HG03565 (cell line): Measurements from ENCODE around the gene FRY.
A peak's percentile ranks its signal among the peaks of the same experiment; 100 is the strongest.

Experiments used
- ATAC-seq: cut with Tn5 transposase; IDR thresholded peaks from one replicate; pipeline ENCODE4 v1.9.1; 2021; ENCODE audit warnings: mild to moderate bottlenecking, moderate library complexity; ENCODE audit not compliant: unreplicated experiment

Gene FRY

GRCh38 chr13:32252812-32253438 lies 221.4 kb downstream of the FRY start:
- ATAC-seq: no peak

DNA sequence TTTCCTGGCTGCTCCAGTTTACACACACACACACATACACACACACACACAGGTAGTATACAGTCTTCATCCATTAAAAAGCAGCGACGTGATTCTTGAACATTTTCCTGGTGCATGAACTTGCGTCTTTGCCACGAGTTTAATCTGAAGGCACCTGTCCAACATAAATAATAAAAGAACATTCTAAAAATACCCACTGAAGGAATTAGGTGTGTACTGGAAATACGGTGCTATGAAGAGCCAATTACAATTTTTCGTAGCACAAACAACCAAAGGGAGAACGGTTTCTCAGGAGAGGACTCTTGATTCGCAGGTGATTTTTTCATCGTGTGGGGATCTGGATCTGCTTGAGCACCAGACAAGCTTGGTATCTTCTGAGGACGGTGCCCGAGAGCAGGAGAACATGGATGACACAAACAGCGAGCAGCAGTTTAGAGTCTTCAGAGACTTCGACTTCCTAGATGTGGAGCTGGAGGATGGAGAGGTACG lies 222.4 kb downstream of the FRY start:
- no peak for ATAC-seq

- no peak for ATAC-seq
These were observed 222.8 kb downstream of the FRY start for GRCh38 chr13:32254416-32254815.

GRCh38 chr13:32254916-32255723 lies 223.5 kb downstream of the FRY start:
- no peak for ATAC-seq

DNA sequence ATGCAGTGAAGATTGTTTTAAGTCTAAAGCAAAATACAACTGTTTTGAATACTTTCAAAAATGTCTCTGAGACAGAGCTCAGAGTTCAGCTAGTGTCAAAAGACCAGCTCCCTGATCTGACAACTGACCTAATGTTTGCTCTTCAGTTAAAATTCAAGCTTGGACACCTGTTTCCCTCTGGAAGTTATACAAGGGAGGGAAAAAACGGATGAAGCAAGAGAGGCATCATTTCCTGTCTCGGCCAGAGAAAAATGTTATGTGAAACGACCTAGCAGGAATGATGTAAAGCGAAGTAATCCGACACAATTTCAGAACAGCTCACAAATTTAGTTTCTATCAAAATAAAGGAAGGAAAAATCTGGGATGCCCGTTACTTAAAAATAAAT lies 224.1 kb downstream of the FRY start:
- no peak for ATAC-seq

- ATAC-seq: no peak
These were observed 224.7 kb downstream of the FRY start for GRCh38 chr13:32256243-32256642.

GRCh38 chr13:32257649-32258048 lies 226.1 kb downstream of the FRY start:
- no peak for ATAC-seq

- no peak for ATAC-seq
These were observed 227.5 kb downstream of the FRY start for GRCh38 chr13:32259116-32259515.

DNA sequence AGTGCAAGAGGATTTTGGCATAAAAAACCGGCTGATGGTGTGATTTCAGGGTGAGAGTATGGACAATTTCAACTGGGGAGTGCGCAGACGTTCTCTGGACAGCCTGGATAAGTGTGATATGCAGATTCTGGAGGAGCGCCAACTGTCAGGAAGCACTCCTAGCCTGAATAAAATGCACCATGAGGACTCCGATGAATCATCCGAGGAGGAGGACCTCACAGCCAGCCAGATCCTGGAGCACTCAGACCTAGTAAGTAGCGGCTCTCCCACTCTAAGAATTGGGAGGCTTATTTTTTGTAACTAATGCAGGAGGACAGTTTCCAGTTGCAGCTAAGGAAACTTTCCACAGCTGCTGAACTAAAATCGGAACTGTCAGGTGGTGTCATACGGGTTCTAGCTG lies 230.0 kb downstream of the FRY start:
- no peak for ATAC-seq

DNA sequence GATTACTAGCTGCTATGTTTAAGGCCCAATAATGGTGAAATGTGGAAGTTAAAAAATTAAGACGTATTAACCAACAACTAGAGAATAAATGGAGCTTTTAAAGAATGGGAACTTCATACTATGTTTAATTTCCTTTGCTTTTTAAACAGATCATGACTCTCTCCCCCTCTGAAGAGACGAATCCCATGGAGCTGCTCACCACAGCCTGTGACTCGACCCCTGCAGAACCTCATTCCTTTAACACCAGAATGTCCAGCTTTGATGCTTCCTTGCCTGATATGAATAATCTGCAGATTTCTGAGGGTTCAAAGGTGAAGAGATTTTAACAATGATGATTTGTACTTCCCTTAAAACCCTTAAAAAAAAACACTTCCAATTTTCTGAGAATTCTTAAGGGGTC lies 230.6 kb downstream of the FRY start:
- no peak for ATAC-seq

GRCh38 chr13:32262619-32263018 lies 231.0 kb downstream of the FRY start:
- ATAC-seq: no peak

GRCh38 chr13:32264407-32264806 lies 232.8 kb downstream of the FRY start:
- ATAC-seq: no peak

GRCh38 chr13:32265726-32266125 lies 234.2 kb downstream of the FRY start:
- ATAC-seq: no peak

DNA sequence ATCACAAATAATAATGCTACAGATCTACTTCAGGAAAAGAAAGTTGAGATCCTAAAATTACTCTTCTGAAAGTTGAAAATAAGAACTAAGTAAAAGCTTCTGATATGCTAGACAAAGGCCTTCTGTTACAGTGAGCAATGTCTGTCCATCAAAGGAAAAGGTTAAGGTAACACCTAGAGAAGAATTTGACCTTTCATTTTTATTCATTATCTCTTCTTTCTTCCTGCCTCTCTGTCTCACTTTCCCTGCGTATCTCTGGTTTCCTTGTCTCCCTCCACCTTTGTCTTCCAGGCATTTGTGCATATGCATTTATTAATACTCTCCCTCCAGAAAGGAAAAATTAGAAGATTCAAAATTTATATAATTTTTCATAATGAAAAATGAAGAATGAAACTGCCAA lies 234.6 kb downstream of the FRY start:
- no peak for ATAC-seq

DNA sequence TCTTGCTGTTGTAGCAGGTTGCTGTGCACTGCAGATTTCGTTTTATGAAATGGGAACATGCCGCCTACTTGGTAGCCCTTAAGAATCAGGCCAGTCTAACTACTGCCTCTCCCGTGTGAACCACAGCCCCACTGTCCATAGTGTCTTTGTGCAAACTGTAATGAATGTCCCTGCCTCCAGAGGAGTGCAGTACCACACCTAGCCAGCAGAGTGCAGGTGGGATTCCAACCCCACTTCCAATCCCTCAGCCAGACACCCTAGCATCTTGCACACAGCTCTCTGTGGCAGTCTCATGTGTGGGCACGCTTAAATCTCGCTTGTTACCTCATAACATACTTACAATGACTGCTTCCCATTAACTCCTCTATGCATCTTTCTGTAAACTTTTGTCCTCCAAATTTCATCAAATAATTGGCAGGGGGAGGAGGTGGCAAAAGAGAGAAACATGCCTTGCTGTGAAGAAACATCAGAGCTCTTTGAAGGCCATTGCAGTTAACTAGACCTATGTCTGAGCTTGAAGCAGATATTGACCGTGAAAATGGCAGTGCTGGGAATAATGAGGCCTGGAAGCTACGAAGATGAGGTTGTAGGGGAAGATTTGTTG lies 236.4 kb downstream of the FRY start:
- peak; percentile 92 for ATAC-seq

GRCh38 chr13:32272021-32272683 lies 240.6 kb downstream of the FRY start:
- ATAC-seq: no peak

DNA sequence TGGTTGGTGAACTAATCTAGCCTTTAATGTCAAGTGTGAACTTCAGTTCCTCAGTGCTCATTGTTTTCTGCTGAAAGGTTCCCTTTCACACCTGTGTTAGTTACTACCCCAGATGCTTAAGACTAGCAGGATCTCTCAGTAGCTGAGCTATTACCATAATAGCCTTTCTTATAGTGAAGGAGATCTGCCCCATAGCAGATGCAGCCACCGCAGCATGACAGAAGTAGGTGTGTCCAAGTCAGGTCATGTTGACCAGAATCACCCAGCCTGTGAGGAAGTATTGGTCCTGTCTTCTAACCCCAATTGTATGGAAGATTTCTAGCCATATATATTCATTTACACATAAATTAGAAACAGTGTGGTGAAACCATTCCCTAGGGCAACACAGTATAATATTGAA lies 246.3 kb downstream of the FRY start:
- no peak for ATAC-seq

- no peak for ATAC-seq
These were observed 246.9 kb downstream of the FRY start for GRCh38 chr13:32278426-32278825.

DNA sequence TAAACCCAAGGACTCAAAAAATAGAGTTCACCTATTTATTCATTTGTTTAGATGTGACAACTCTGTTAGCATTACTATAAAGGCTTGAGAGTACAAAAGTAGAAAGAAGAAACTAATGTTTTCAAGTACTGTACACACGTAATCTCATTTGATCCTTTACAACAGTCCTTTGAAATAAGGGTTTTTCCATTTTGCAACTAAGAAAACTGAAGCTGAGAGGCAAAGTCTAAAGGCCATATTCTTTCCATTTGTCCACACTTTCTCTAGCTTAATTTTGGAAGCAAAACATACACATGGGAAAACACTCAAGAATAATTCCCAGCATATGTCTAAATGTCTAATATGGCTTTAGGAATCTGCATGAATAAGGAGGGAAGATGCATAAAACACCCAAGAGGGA lies 249.5 kb downstream of the FRY start:
- no peak for ATAC-seq

GRCh38 chr13:32282096-32282711 lies 250.6 kb downstream of the FRY start:
- no peak for ATAC-seq
